A549 (cell line): ENCODE measurements around the gene PSMD6. TPM values are rescaled to one million over a fixed set of nuclear protein-coding genes. Genes with fewer than 3 reads are reported as not detected.

Experiments used
- ATAC-seq, 2 experiments: fragments of 200-7000 bp in 1 of 2; fragments of >200 bp in 1 of 2; cut with Nextera tagmentation in 1 of 2; cut with Tn5 transposase in 1 of 2; 3 replicates each; pipeline versions ENCODE4 v1.8.0 to v1.9.1; 2018 to 2020; ENCODE audit warnings: mild to moderate bottlenecking in 1 of 2, moderate library complexity in 1 of 2
- CTCF ChIA-PET: fragments of 300-600 bp; sonication (Branson Sonifier 250); formaldehyde crosslinking; extraction: SDS; loops from one replicate; lab custom pipeline; 2021; ENCODE audit warnings: antibody characterized with exemption, inconsistent platforms; lab: Yijun Ruan, JAX
- POLR2A ChIA-PET: fragments of 350-600 bp; formaldehyde crosslinking; extraction: SDS; loops from one replicate; lab custom pipeline; 2021; ENCODE audit warnings: antibody characterized with exemption, inconsistent platforms; lab: Yijun Ruan, JAX
- DNase-seq, 2 experiments: peaks; one replicate each; pipeline versions ENCODE4 v3.0.0 to v3.0.0-alpha.2; 2011 to 2016; ENCODE audit warnings: low read depth in 1 of 2, low spot score in 1 of 2
- FAIRE-seq: peaks from 2 replicates; lab custom pipeline; 2011; peaks lifted over from hg19 to GRCh38; lab: Jason Lieb, UNC
- H3K27ac ChIP-seq, 2 experiments: fragments of >200 bp; sonication (Bioruptor Twin); formaldehyde crosslinking; 3 replicates each; pipeline ENCODE4 v1.5.1; 2016 to 2017
- H3K4me1 ChIP-seq: fragments of >200 bp; sonication (Bioruptor Twin); formaldehyde crosslinking; 3 replicates; pipeline ENCODE4 v1.6.1; 2016
- H3K4me2 ChIP-seq: fragments of >200 bp; sonication (Bioruptor Twin); formaldehyde crosslinking; 3 replicates; pipeline ENCODE4 v1.6.1; 2016
- H3K4me3 ChIP-seq: fragments of >200 bp; sonication (Bioruptor Twin); formaldehyde crosslinking; 3 replicates; pipeline ENCODE4 v1.5.1; 2016
- H3K9me3 ChIP-seq: fragments of >200 bp; sonication (Bioruptor Twin); formaldehyde crosslinking; 3 replicates; pipeline ENCODE4 v1.6.1; 2016
- CBX2 ChIP-seq: fragments of 200-600 bp; sonication (generic); IDR thresholded peaks from 2 replicates; pipeline ENCODE4 v1.6.1; 2016; ENCODE audit warnings: low read depth, mild to moderate bottlenecking, borderline replicate concordance
- CBX8 ChIP-seq: fragments of 200-600 bp; sonication (generic); IDR thresholded peaks from 2 replicates; pipeline ENCODE4 v1.6.1; 2016
- CHD4 ChIP-seq: fragments of 200-600 bp; sonication (generic); IDR thresholded peaks from 2 replicates; pipeline ENCODE4 v1.6.1; 2016; ENCODE audit warnings: antibody characterized with exemption, mild to moderate bottlenecking, borderline replicate concordance
- EHF ChIP-seq: fragments of 250-450 bp; sonication (Bioruptor Pico); IDR thresholded peaks from 2 replicates; pipeline ENCODE4 v1.5.0; 2020; ENCODE audit warnings: mild to moderate bottlenecking
- FOSB ChIP-seq: fragments of 250-450 bp; sonication (Bioruptor Pico); IDR thresholded peaks from 2 replicates; pipeline ENCODE4 v1.5.0; 2020; ENCODE audit warnings: mild to moderate bottlenecking, moderate library complexity
- FOXS1 ChIP-seq: fragments of 250-450 bp; sonication (Bioruptor Pico); IDR thresholded peaks from 2 replicates; pipeline ENCODE4 v1.5.0; 2020; ENCODE audit warnings: mild to moderate bottlenecking, moderate library complexity
- JUNB ChIP-seq: fragments of >200 bp; sonication (Bioruptor Twin); formaldehyde crosslinking; IDR thresholded peaks from 2 replicates; pipeline ENCODE4 v1.6.1; 2016
- MYC ChIP-seq: IDR thresholded peaks from 2 replicates; pipeline ENCODE4 v1.6.1; 2012; ENCODE audit warnings: mild to moderate bottlenecking, inconsistent platforms, low read length, improper control_type of control experiment, borderline replicate concordance
- RCOR1 ChIP-seq: fragments of 150-350 bp; IDR thresholded peaks from 2 replicates; pipeline ENCODE4 v1.6.1; 2014; ENCODE audit warnings: antibody characterized with exemption, low read length, low read depth
- RFX5 ChIP-seq: fragments of 450-650 bp; IDR thresholded peaks from 2 replicates; pipeline ENCODE4 v1.7.1; 2014; ENCODE audit warnings: antibody characterized with exemption, mild to moderate bottlenecking, moderate library complexity
- TFCP2L1 ChIP-seq: fragments of 250-450 bp; sonication (Bioruptor Pico); IDR thresholded peaks from 2 replicates; pipeline ENCODE4 v1.5.0; 2021; ENCODE audit warnings: mild to moderate bottlenecking
- ZFP36 ChIP-seq: fragments of 450-650 bp; IDR thresholded peaks from 2 replicates; pipeline ENCODE4 v1.6.1; 2014; ENCODE audit warnings: borderline replicate concordance; ENCODE audit not compliant: partially characterized antibody
- ZNF302 ChIP-seq: fragments of 250-450 bp; sonication (Bioruptor Pico); IDR thresholded peaks from 2 replicates; pipeline ENCODE4 v1.9.0; 2021; ENCODE audit warnings: inconsistent platforms, mild to moderate bottlenecking, moderate library complexity
- WGBS: methylation state at CpG from one replicate; pipeline ENCODE4 v1.1.6; 2017; ENCODE audit errors: missing lambda C conversion rate; 5-methylcytosine and 5-hydroxymethylcytosine counted together
- polyA plus RNA-seq, 4 experiments: library from polyadenylated mRNA; depleted of rRNA in 3 of 4; stranded (reverse); fragments of >200 nt; fragmentation: RNase III in 1 of 4; extraction: RNeasy Plus Mini Kit Qiagen cat#74134 plus additional on column Dnase treatment in 1 of 4; gene quantifications; 2 replicates in 3 of 4; 3 replicates in 1 of 4; pipeline ENCODE4 v1.2.3, GENCODE V29; 2011 to 2017
- TF ChIP-seq, protein P1 (sequence below): IDR thresholded peaks from 2 replicates; pipeline ENCODE4 v1.6.1; 2012
- TF ChIP-seq, protein P2 (sequence below): fragments of 250-450 bp; sonication (Bioruptor Pico); IDR thresholded peaks from 2 replicates; pipeline ENCODE4 v1.5.0; 2021; ENCODE audit warnings: mild to moderate bottlenecking, moderate library complexity, borderline replicate concordance
- TF ChIP-seq, protein P3 (sequence below): fragments of 200-600 bp; sonication (generic); IDR thresholded peaks from 2 replicates; pipeline ENCODE4 v1.6.1; 2016; ENCODE audit warnings: antibody characterized with exemption, mild to moderate bottlenecking, moderate library complexity
- TF ChIP-seq, protein P4 (sequence below): fragments of 150-350 bp; IDR thresholded peaks from 2 replicates; pipeline ENCODE4 v1.6.1; 2014; ENCODE audit warnings: low read depth, mild to moderate bottlenecking, low read length
- TF ChIP-seq, protein P5 (sequence below): fragments of >200 bp; sonication (Bioruptor Twin); formaldehyde crosslinking; IDR thresholded peaks from 2 replicates; pipeline ENCODE4 v1.6.1; 2016
- TF ChIP-seq, protein P6 (sequence below): fragments of 450-650 bp; IDR thresholded peaks from 2 replicates; pipeline ENCODE4 v1.6.1; 2014; ENCODE audit warnings: antibody characterized with exemption

Gene PSMD6
- polyA plus RNA-seq, 2 of the 4 experiments (the other 2 are of a cell fraction), result 76.8 to 117 TPM

DNA sequence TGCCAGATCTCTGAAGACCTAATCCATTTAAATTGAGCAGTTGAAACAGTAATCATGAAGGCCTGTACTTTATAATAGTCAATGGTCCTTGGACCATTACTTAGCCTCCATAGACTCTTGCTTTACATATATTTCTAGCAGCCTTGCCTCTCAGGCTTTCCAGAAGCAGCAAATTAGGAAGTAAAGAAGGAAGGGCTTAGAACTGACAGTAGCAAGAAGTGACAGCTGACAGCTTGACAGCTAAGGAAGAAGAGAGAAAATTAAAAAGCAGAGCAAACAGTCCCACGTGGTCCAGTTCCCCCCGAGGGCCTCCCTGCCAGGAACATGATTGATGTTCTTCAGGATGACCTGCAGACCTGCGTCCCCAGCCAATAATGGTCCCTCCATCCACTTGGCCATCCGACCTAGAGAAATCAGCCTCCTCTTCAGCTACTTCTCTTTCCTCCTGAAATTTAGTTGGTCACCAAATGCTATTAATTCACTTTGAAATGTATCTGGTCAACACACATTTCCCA is 15.0 kb upstream of the PSMD6 start:
- peaks cover 21% of the 10 kb centered on the region for H3K9me3 ChIP-seq
- no peak for ATAC-seq
- no peak for FAIRE-seq
- WGBS, result 63% methylated on average over 4 of the region's 4 CpGs
- H3K4me2 ChIP-seq, result no peak overlapping the region
- no peak for DNase-seq
- H3K27ac ChIP-seq, result peak overlapping the region; percentile 17 to 50; a peak in 4 of 6 replicates
- TF ChIP-seq CBX8 (no peak), CBX2 (no peak), RCOR1 (no peak), TFCP2L1 (CRISPR knock-in tag) (no peak), ZFP36 (no peak), JUNB (no peak), EHF (CRISPR knock-in tag) (no peak), ZNF302 (CRISPR knock-in tag) (no peak), FOSB (CRISPR knock-in tag) (no peak), RFX5 (no peak), MYC (no peak), FOXS1 (CRISPR knock-in tag) (no peak), CHD4 (no peak)
- TF ChIP-seq, protein P1, sequence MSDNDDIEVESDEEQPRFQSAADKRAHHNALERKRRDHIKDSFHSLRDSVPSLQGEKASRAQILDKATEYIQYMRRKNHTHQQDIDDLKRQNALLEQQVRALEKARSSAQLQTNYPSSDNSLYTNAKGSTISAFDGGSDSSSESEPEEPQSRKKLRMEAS, result no peak
- TF ChIP-seq, protein P2, sequence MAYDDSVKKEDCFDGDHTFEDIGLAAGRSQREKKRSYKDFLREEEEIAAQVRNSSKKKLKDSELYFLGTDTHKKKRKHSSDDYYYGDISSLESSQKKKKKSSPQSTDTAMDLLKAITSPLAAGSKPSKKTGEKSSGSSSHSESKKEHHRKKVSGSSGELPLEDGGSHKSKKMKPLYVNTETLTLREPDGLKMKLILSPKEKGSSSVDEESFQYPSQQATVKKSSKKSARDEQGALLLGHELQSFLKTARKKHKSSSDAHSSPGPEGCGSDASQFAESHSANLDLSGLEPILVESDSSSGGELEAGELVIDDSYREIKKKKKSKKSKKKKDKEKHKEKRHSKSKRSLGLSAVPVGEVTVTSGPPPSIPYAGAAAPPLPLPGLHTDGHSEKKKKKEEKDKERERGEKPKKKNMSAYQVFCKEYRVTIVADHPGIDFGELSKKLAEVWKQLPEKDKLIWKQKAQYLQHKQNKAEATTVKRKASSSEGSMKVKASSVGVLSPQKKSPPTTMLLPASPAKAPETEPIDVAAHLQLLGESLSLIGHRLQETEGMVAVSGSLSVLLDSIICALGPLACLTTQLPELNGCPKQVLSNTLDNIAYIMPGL, result no peak
- TF ChIP-seq, protein P3, sequence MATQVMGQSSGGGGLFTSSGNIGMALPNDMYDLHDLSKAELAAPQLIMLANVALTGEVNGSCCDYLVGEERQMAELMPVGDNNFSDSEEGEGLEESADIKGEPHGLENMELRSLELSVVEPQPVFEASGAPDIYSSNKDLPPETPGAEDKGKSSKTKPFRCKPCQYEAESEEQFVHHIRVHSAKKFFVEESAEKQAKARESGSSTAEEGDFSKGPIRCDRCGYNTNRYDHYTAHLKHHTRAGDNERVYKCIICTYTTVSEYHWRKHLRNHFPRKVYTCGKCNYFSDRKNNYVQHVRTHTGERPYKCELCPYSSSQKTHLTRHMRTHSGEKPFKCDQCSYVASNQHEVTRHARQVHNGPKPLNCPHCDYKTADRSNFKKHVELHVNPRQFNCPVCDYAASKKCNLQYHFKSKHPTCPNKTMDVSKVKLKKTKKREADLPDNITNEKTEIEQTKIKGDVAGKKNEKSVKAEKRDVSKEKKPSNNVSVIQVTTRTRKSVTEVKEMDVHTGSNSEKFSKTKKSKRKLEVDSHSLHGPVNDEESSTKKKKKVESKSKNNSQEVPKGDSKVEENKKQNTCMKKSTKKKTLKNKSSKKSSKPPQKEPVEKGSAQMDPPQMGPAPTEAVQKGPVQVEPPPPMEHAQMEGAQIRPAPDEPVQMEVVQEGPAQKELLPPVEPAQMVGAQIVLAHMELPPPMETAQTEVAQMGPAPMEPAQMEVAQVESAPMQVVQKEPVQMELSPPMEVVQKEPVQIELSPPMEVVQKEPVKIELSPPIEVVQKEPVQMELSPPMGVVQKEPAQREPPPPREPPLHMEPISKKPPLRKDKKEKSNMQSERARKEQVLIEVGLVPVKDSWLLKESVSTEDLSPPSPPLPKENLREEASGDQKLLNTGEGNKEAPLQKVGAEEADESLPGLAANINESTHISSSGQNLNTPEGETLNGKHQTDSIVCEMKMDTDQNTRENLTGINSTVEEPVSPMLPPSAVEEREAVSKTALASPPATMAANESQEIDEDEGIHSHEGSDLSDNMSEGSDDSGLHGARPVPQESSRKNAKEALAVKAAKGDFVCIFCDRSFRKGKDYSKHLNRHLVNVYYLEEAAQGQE, result no peak
- TF ChIP-seq, protein P4, sequence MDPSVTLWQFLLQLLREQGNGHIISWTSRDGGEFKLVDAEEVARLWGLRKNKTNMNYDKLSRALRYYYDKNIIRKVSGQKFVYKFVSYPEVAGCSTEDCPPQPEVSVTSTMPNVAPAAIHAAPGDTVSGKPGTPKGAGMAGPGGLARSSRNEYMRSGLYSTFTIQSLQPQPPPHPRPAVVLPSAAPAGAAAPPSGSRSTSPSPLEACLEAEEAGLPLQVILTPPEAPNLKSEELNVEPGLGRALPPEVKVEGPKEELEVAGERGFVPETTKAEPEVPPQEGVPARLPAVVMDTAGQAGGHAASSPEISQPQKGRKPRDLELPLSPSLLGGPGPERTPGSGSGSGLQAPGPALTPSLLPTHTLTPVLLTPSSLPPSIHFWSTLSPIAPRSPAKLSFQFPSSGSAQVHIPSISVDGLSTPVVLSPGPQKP, result no peak
- TF ChIP-seq, protein P5, sequence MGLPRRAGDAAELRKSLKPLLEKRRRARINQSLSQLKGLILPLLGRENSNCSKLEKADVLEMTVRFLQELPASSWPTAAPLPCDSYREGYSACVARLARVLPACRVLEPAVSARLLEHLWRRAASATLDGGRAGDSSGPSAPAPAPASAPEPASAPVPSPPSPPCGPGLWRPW, result no peak
- TF ChIP-seq, protein P6, sequence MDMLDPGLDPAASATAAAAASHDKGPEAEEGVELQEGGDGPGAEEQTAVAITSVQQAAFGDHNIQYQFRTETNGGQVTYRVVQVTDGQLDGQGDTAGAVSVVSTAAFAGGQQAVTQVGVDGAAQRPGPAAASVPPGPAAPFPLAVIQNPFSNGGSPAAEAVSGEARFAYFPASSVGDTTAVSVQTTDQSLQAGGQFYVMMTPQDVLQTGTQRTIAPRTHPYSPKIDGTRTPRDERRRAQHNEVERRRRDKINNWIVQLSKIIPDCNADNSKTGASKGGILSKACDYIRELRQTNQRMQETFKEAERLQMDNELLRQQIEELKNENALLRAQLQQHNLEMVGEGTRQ, result no peak
- POLR2A ChIA-PET, result no interaction called here
- CTCF ChIA-PET, result interaction anchor here (1.6 to 2.4 kb wide), 2 partner anchors 8 to 15 kb away, joined by 8 to 9 read pairs; partner anchors contain the start of gene PSMD6
- peaks cover 12% of the 10 kb centered on the region; the same call in 2 of the 3 replicates for H3K4me1 ChIP-seq
- H3K4me3 ChIP-seq, result no peak overlapping the region
